A549 (cell line): ENCODE data around the gene GALNT18. TPM values are rescaled to one million over a fixed set of nuclear protein-coding genes. Genes with fewer than 3 reads are reported as not detected.

Experiments
- ATAC-seq, 2 experiments: fragments of 200-7000 bp in 1 of 2; fragments of >200 bp in 1 of 2; cut with Nextera tagmentation in 1 of 2; cut with Tn5 transposase in 1 of 2; 3 replicates each; pipeline versions ENCODE4 v1.8.0 to v1.9.1; 2018 to 2020; ENCODE audit warnings: mild to moderate bottlenecking in 1 of 2, moderate library complexity in 1 of 2
- CTCF ChIA-PET: fragments of 300-600 bp; sonication (Branson Sonifier 250); formaldehyde crosslinking; extraction: SDS; loops from one replicate; lab custom pipeline; 2021; ENCODE audit warnings: antibody characterized with exemption, inconsistent platforms; lab: Yijun Ruan, JAX
- POLR2A ChIA-PET: fragments of 350-600 bp; formaldehyde crosslinking; extraction: SDS; loops from one replicate; lab custom pipeline; 2021; ENCODE audit warnings: antibody characterized with exemption, inconsistent platforms; lab: Yijun Ruan, JAX
- DNase-seq, 2 experiments: peaks; one replicate each; pipeline versions ENCODE4 v3.0.0 to v3.0.0-alpha.2; 2011 to 2016; ENCODE audit warnings: low read depth in 1 of 2, low spot score in 1 of 2
- FAIRE-seq: peaks from 2 replicates; lab custom pipeline; 2011; peaks lifted over from hg19 to GRCh38; lab: Jason Lieb, UNC
- H3K27ac ChIP-seq, 2 experiments: fragments of >200 bp; sonication (Bioruptor Twin); formaldehyde crosslinking; 3 replicates each; pipeline ENCODE4 v1.5.1; 2016 to 2017
- H3K4me1 ChIP-seq: fragments of >200 bp; sonication (Bioruptor Twin); formaldehyde crosslinking; 3 replicates; pipeline ENCODE4 v1.6.1; 2016
- H3K4me2 ChIP-seq: fragments of >200 bp; sonication (Bioruptor Twin); formaldehyde crosslinking; 3 replicates; pipeline ENCODE4 v1.6.1; 2016
- H3K4me3 ChIP-seq: fragments of >200 bp; sonication (Bioruptor Twin); formaldehyde crosslinking; 3 replicates; pipeline ENCODE4 v1.5.1; 2016
- H3K9me3 ChIP-seq: fragments of >200 bp; sonication (Bioruptor Twin); formaldehyde crosslinking; 3 replicates; pipeline ENCODE4 v1.6.1; 2016
- BHLHE40 ChIP-seq: IDR thresholded peaks from 2 replicates; pipeline ENCODE4 v1.6.1; 2012; ENCODE audit warnings: low read depth, low read length, inconsistent platforms
- CBX8 ChIP-seq: fragments of 200-600 bp; sonication (generic); IDR thresholded peaks from 2 replicates; pipeline ENCODE4 v1.6.1; 2016
- CHD2 ChIP-seq: fragments of 150-350 bp; IDR thresholded peaks from 2 replicates; pipeline ENCODE4 v1.6.1; 2014; ENCODE audit warnings: low read length; ENCODE audit not compliant: partially characterized antibody
- CTCF ChIP-seq: fragments of >200 bp; sonication (Bioruptor Twin); formaldehyde crosslinking; IDR thresholded peaks from 3 replicates; pipeline ENCODE4 v1.5.1; 2016
- EHF ChIP-seq: fragments of 250-450 bp; sonication (Bioruptor Pico); IDR thresholded peaks from 2 replicates; pipeline ENCODE4 v1.5.0; 2020; ENCODE audit warnings: mild to moderate bottlenecking
- FOSB ChIP-seq: fragments of 250-450 bp; sonication (Bioruptor Pico); IDR thresholded peaks from 2 replicates; pipeline ENCODE4 v1.5.0; 2020; ENCODE audit warnings: mild to moderate bottlenecking, moderate library complexity
- FOXS1 ChIP-seq: fragments of 250-450 bp; sonication (Bioruptor Pico); IDR thresholded peaks from 2 replicates; pipeline ENCODE4 v1.5.0; 2020; ENCODE audit warnings: mild to moderate bottlenecking, moderate library complexity
- GATA3 ChIP-seq: IDR thresholded peaks from 2 replicates; pipeline ENCODE4 v1.6.1; 2012; ENCODE audit warnings: borderline replicate concordance
- HDAC2 ChIP-seq: fragments of 200-600 bp; sonication (generic); IDR thresholded peaks from 2 replicates; pipeline ENCODE4 v1.6.1; 2016
- HES2 ChIP-seq: fragments of >200 bp; sonication (Bioruptor Twin); formaldehyde crosslinking; IDR thresholded peaks from 2 replicates; pipeline ENCODE4 v1.6.1; 2016
- HEYL ChIP-seq: fragments of 250-450 bp; sonication (Bioruptor Pico); IDR thresholded peaks from 2 replicates; pipeline ENCODE4 v1.8.0; 2021; ENCODE audit warnings: mild to moderate bottlenecking, moderate library complexity
- HMGXB4 ChIP-seq: fragments of 250-450 bp; sonication (Bioruptor Pico); IDR thresholded peaks from 2 replicates; pipeline ENCODE4 v1.5.0; 2021; ENCODE audit warnings: mild to moderate bottlenecking, moderate library complexity, borderline replicate concordance
- HOXA7 ChIP-seq: fragments of 250-450 bp; sonication (Bioruptor Pico); IDR thresholded peaks from 2 replicates; pipeline ENCODE4 v1.5.0; 2020; ENCODE audit warnings: mild to moderate bottlenecking, moderate library complexity
- HOXB13 ChIP-seq: fragments of 250-450 bp; sonication (Bioruptor Pico); IDR thresholded peaks from 2 replicates; pipeline ENCODE4 v1.5.0; 2020; ENCODE audit warnings: low read depth, mild to moderate bottlenecking, moderate library complexity
- JUN ChIP-seq, 2 experiments: fragments of >200 bp; sonication (Bioruptor Twin); formaldehyde crosslinking; IDR thresholded peaks; 2 replicates in 1 of 2; 3 replicates in 1 of 2; pipeline ENCODE4 v1.6.1; 2016 to 2017
- KDM5A ChIP-seq: fragments of 200-600 bp; sonication (generic); IDR thresholded peaks from 2 replicates; pipeline ENCODE4 v1.6.1; 2016; ENCODE audit warnings: antibody characterized with exemption, mild to moderate bottlenecking
- MAFK ChIP-seq: fragments of 450-650 bp; IDR thresholded peaks from 2 replicates; pipeline ENCODE4 v1.6.1; 2014; ENCODE audit not compliant: partially characterized antibody
- MAX ChIP-seq: IDR thresholded peaks from 2 replicates; pipeline ENCODE4 v1.6.1; 2012
- MYC ChIP-seq: IDR thresholded peaks from 2 replicates; pipeline ENCODE4 v1.6.1; 2012; ENCODE audit warnings: mild to moderate bottlenecking, inconsistent platforms, low read length, improper control_type of control experiment, borderline replicate concordance
- NR3C1 ChIP-seq: fragments of >200 bp; sonication (Bioruptor Twin); formaldehyde crosslinking; IDR thresholded peaks from 3 replicates; pipeline ENCODE4 v1.6.1; 2017
- POLR2A ChIP-seq: IDR thresholded peaks from 2 replicates; pipeline ENCODE4 v1.6.1; 2012; ENCODE audit warnings: mild to moderate bottlenecking, low read length
- POLR2AphosphoS2 ChIP-seq: conservative IDR thresholded peaks from 2 replicates; pipeline ENCODE4 v1.6.1; 2012; ENCODE audit warnings: low read length, improper control_type of control experiment, inconsistent platforms
- RAD21 ChIP-seq, 2 experiments: fragments of >200 bp in 1 of 2; sonication (Bioruptor Twin) in 1 of 2; formaldehyde crosslinking in 1 of 2; IDR thresholded peaks in 1 of 2; conservative IDR thresholded peaks in 1 of 2; 2 replicates in 1 of 2; 3 replicates in 1 of 2; pipeline ENCODE4 v1.6.1; 2012 to 2018; ENCODE audit warnings: inconsistent platforms in 1 of 2
- RFX5 ChIP-seq: fragments of 450-650 bp; IDR thresholded peaks from 2 replicates; pipeline ENCODE4 v1.7.1; 2014; ENCODE audit warnings: antibody characterized with exemption, mild to moderate bottlenecking, moderate library complexity
- SREBF2 ChIP-seq: fragments of 450-650 bp; IDR thresholded peaks from 2 replicates; pipeline ENCODE4 v1.6.1; 2014; ENCODE audit warnings: mild to moderate bottlenecking, moderate library complexity
- TP53 ChIP-seq: fragments of 250-450 bp; sonication (Bioruptor Pico); IDR thresholded peaks from 2 replicates; pipeline ENCODE4 v1.5.0; 2021; ENCODE audit warnings: mild to moderate bottlenecking, moderate library complexity
- ZC3H11A ChIP-seq: fragments of 450-650 bp; IDR thresholded peaks from 2 replicates; pipeline ENCODE4 v1.6.1; 2014; ENCODE audit warnings: antibody characterized with exemption, mild to moderate bottlenecking
- ZNF302 ChIP-seq: fragments of 250-450 bp; sonication (Bioruptor Pico); IDR thresholded peaks from 2 replicates; pipeline ENCODE4 v1.9.0; 2021; ENCODE audit warnings: inconsistent platforms, mild to moderate bottlenecking, moderate library complexity
- WGBS: methylation state at CpG from one replicate; pipeline ENCODE4 v1.1.6; 2017; ENCODE audit errors: missing lambda C conversion rate; 5-methylcytosine and 5-hydroxymethylcytosine counted together
- polyA plus RNA-seq, 4 experiments: library from polyadenylated mRNA; depleted of rRNA in 3 of 4; stranded (reverse); fragments of >200 nt; fragmentation: RNase III in 1 of 4; extraction: RNeasy Plus Mini Kit Qiagen cat#74134 plus additional on column Dnase treatment in 1 of 4; gene quantifications; 2 replicates in 3 of 4; 3 replicates in 1 of 4; pipeline ENCODE4 v1.2.3, GENCODE V29; 2011 to 2017
- TF ChIP-seq, protein P1 (sequence below): IDR thresholded peaks from 2 replicates; pipeline ENCODE4 v1.6.1; 2012; ENCODE audit warnings: low read depth, borderline replicate concordance

The GALNT18 gene
- polyA plus RNA-seq, 2 of the 4 experiments (the other 2 are of a cell fraction) = 6.7 to 16.1 TPM

DNA sequence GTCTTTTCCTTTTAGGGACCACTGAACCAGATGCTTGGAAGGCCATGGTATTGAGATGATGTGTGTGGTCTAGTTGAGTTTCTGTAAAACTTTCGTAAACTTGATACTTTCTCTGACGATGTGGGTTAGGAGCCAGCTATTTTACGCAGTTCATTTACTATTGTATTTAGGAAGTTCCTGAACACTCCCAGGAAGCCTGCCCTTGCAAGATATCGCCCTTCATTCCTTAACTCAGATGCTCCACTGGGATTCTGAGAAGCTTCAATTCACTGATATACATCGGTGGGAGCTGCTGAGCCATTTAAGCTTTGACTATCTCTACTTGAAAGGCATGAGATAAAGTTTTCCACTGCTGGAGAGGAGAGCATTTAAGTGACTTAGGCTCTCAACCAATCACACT, 390.0 kb downstream of the GALNT18 start:
- Histone ChIP-seq H3K9me3 (no peaks in the 10 kb centered on the region), H3K4me1 (no peaks in the 10 kb centered on the region), H3K4me3 (no peak overlapping the region), H3K4me2 (no peak overlapping the region)
- ChIA-PET CTCF (interaction anchor here (0.6 to 1.4 kb wide), 2 partner anchors 9 to 52 kb away, joined by 3 read pairs; no protein-coding TSS in a partner anchor), POLR2A (no interaction called here)
- ATAC-seq = no peak
- no peak for TF ChIP-seq JUN (IDR thresholded peaks at IDR 0.05)
- TF ChIP-seq GATA3 = no peak
- no peak for TF ChIP-seq HOXB13
- TF ChIP-seq CHD2 = no peak
- TF ChIP-seq HOXA7 (CRISPR knock-in tag) = no peak
- TF ChIP-seq CBX8 = no peak
- TF ChIP-seq NR3C1 = no peak
- TF ChIP-seq, protein P1, sequence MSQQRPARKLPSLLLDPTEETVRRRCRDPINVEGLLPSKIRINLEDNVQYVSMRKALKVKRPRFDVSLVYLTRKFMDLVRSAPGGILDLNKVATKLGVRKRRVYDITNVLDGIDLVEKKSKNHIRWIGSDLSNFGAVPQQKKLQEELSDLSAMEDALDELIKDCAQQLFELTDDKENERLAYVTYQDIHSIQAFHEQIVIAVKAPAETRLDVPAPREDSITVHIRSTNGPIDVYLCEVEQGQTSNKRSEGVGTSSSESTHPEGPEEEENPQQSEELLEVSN = no peak
- no peak for TF ChIP-seq KDM5A
- no peak for TF ChIP-seq HES2
- no peak for TF ChIP-seq MAFK
- TF ChIP-seq HEYL (CRISPR knock-in tag) = no peak
- TF ChIP-seq TP53 = no peak
- no peak for TF ChIP-seq EHF
- TF ChIP-seq ZNF302 (CRISPR knock-in tag) = no peak
- TF ChIP-seq POLR2A = no peak
- TF ChIP-seq BHLHE40 = no peak
- TF ChIP-seq, all 56 proteins: peak for 0
- no peak overlapping the region for H3K27ac ChIP-seq
- DNase-seq (no peak), FAIRE-seq (no peak)
- WGBS = 63% methylated on average over 5 of the region's 5 CpGs

DNA sequence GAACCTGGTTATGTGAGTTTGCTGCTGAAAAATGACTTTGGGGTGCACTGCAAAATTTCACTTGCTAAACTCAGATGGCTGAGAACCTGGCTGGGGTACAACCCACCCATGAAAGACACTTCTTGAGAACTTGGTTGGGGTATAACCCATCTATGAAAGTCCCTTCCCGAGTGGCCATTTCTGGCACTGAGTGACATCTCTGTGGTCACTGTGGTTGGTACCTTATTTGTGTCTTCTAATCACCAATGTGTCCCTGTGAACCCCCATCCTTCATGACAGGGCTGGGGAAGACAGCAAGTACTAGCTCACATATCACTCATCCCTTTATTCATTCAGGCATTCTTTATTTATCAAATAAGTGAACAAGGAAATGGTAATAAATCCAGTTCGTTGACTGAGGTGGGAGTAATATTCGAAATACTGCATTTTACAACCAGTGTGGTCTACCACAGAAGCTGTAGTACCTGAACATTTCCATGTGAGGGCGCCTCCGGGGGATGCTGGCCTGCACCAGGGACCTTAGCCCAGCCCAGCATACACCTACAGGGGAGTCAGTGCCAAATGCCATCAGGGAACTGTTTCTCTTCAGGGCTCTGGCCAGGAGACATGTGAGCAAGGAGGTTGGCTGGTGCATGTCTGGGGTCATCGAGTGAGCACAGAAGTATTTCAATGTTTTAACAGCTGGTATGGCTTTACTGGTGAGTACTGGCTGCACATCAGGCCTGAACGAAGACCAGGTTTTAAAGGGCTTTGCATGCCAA, 390.8 kb downstream of the GALNT18 start:
- Histone ChIP-seq H3K4me3 (no peak overlapping the region), H3K9me3 (0 out of 3 replicates have a peak, but pooled peaks cover 4% of the 10 kb centered on the region), H3K4me2 (no peak overlapping the region), H3K27ac (no peak overlapping the region), H3K4me1 (no peaks in the 10 kb centered on the region)
- ATAC-seq (peak in 1 of 2 experiments; percentile 83; a peak in 3 of 6 replicates), DNase-seq (peak; percentile 18 to 24), FAIRE-seq (no peak)
- ChIA-PET CTCF (interaction anchor here (0.6 to 0.9 kb wide), 3 partner anchors 10 to 51 kb away, joined by 3 to 4 read pairs (median 3); no protein-coding TSS in a partner anchor), POLR2A (no interaction called here)
- WGBS = 11% methylated on average over 7 of the region's 7 CpGs
- TF ChIP-seq MAX = no peak
- TF ChIP-seq RAD21 (conservative IDR thresholded peaks at IDR 0.05 in 1 of 2, IDR thresholded peaks at IDR 0.05 in 1 of 2) = peak in 1 of 2 experiments; percentile 26; a peak in 1 of 5 replicates
- no peak for TF ChIP-seq POLR2AphosphoS2
- TF ChIP-seq RFX5 = no peak
- no peak for TF ChIP-seq HES2
- no peak for TF ChIP-seq SREBF2
- TF ChIP-seq MYC = no peak
- TF ChIP-seq, all 56 proteins: peak for 1

DNA sequence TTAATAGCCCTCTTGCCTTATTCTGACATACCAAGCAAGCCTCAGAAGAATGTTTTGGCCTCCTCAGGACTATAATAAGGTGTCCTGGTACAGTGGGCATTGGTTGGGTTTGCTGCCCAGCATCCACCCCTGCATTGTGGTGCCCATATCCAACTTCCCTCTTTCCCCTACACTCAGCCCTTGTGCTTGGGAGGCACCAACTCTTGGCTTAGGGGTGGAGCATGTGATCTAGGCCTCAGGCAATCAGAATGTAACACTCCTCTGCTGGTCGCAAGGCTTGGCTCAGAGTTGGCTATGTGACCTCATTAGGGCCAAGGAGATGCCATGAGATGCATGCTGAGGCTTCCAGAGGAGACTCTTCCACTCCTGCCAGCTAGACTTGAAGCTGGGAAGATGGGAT, 391.7 kb downstream of the GALNT18 start:
- H3K4me3 ChIP-seq = no peak overlapping the region
- no peak overlapping the region for H3K4me2 ChIP-seq
- POLR2A ChIA-PET = no interaction called here
- 0 out of 3 replicates have a peak, but pooled peaks cover 4% of the 10 kb centered on the region for H3K9me3 ChIP-seq
- H3K27ac ChIP-seq = no peak overlapping the region
- FAIRE-seq = no peak
- no peaks in the 10 kb centered on the region for H3K4me1 ChIP-seq
- ATAC-seq = no peak
- WGBS = 71% methylated on average over 1 of the region's 1 CpG
- CTCF ChIA-PET = interaction anchor here (0.9 kb wide), 1 partner anchor 9 kb away, joined by 3 read pairs; no protein-coding TSS in a partner anchor
- no peak for DNase-seq
- TF ChIP-seq GATA3 = no peak
- no peak for TF ChIP-seq HOXB13
- TF ChIP-seq FOSB (CRISPR knock-in tag) = no peak
- TF ChIP-seq CBX8 = no peak
- no peak for TF ChIP-seq HES2
- TF ChIP-seq ZC3H11A = no peak
- TF ChIP-seq FOXS1 (CRISPR knock-in tag) = no peak
- no peak for TF ChIP-seq CTCF
- TF ChIP-seq HDAC2 = no peak
- no peak for TF ChIP-seq HMGXB4 (CRISPR knock-in tag)
- no peak for TF ChIP-seq HEYL (CRISPR knock-in tag)
